AG08396 (cell line): ENCODE results near the gene SAA4.
"Not testable (repeated sequence)": the region's sequence is repeated elsewhere in the genome, so short reads cannot be mapped to it uniquely, and the experiment has no call there.

Experiments used
- DNase-seq: peaks from one replicate; pipeline ENCODE4 v3.0.0; 2012; ENCODE audit warnings: low spot score, mixed read lengths

SAA4 gene

GRCh38 chr11:18189476-18190245, 46.9 kb downstream of the SAA4 start:
- DNase-seq = not testable (repeated sequence)

GRCh38 chr11:18188796-18189195, 47.8 kb downstream of the SAA4 start:
- no peak for DNase-seq
